Heart left ventricle (tissue), 13 donors: ENCODE measurements around the gene ADAMTS3.

Experiments used
- CTCF ChIP-seq, 12 donors: fragments of 200-600 bp; sonication (generic) in 4 of 12; IDR thresholded peaks; one replicate each; pipeline versions ENCODE4 v1.5.0 to v1.8.0; 2018 to 2022; ENCODE audit warnings: antibody characterized with exemption in 12 of 12, mild to moderate bottlenecking in 5 of 12
- POLR2A ChIP-seq, 2 donors: fragments of 450-650 bp; IDR thresholded peaks; one replicate each; pipeline ENCODE4 v1.6.1; 2017; ENCODE audit warnings: antibody characterized with exemption in 2 of 2, mild to moderate bottlenecking in 2 of 2, moderate library complexity in 2 of 2
- donor health status: ischemic (EF 13 %, LVEDD 7.1; RV severe dilation, severe dysfunction).
- donor health status: DM: no; HTN: yes; CAD: no.
- donor health status: DM: no; HTN: no; CAD: no.
- donor health status: ischemic (EF 25% LVEDD 6.9; RV normal size, moderate dysfunction).
- donor health status: ischemic (EF 25% LVEDD 5.7; RV mildly dilated, moderate dysfunction).
- donor health status: ischemic (EF 35%, LVEDD 5.7; RV mildly dilated, moderate dysfunction).
- donor health status: nonischemic (EF 11% LVEDD 7.7; RV severe dilation, severe dysfunction).
- donor health status: DM: yes; HTN: yes; CAD: no.
- donor health status: PGD.
- donor health status: ischemic (EF 29% LVEDD 5.4; RV normal size, mild dysfunction).
- donor health status: nonischemic (EF 23%, LVEDD 6.1; RV moderate dilation, normal function).

GRCh38 chr4:72553540-72554337, 15.3 kb downstream of the ADAMTS3 start:
- TF ChIP-seq CTCF (IDR thresholded peaks at IDR 0.05) (no peak), POLR2A (IDR thresholded peaks at IDR 0.05) (no peak)
